Breast epithelium (tissue), 4 donors: ENCODE measurements around the gene PKNOX2. TPM values are rescaled to one million over a fixed set of nuclear protein-coding genes. Genes with fewer than 3 reads are reported as not detected.

ENCODE experiments used
- DNase-seq, 2 donors: peaks; one replicate each; pipeline ENCODE4 v3.0.0-alpha.2; 2019; ENCODE audit warnings: low spot score in 2 of 2
- H3K27ac ChIP-seq, 2 donors: fragments of 200-600 bp; sonication (generic) in 1 of 2; one replicate each; pipeline ENCODE4 v1.5.1; 2016 to 2019; ENCODE audit warnings: mild to moderate bottlenecking in 1 of 2
- H3K27me3 ChIP-seq, 2 donors: fragments of 200-600 bp; sonication (generic) in 1 of 2; one replicate each; pipeline versions ENCODE4 v1.5.1 to v1.6.0; 2017 to 2019; ENCODE audit warnings: control low read depth in 1 of 2, mild to moderate bottlenecking in 1 of 2
- H3K36me3 ChIP-seq: fragments of 200-600 bp; one replicate; pipeline ENCODE4 v1.5.1; 2019
- H3K4me1 ChIP-seq, 2 donors: fragments of 200-600 bp; sonication (generic); one replicate each; pipeline ENCODE4 v1.5.1; 2016 to 2019; ENCODE audit warnings: control low read depth in 1 of 2
- H3K4me3 ChIP-seq, 3 donors: fragments of 200-600 bp; sonication (generic); 1 replicate in 2 of 3; 2 replicates in 1 of 3; pipeline ENCODE4 v1.5.1; 2016 to 2019; ENCODE audit warnings: mild to moderate bottlenecking in 3 of 3, moderate library complexity in 2 of 3
- H3K9me3 ChIP-seq, 2 donors: fragments of 200-600 bp; sonication (generic) in 1 of 2; one replicate each; pipeline ENCODE4 v1.5.1; 2016 to 2019; ENCODE audit warnings: control low read depth in 1 of 2
- POLR2A ChIP-seq: fragments of 450-650 bp; IDR thresholded peaks from one replicate; pipeline ENCODE4 v1.6.1; 2016; ENCODE audit warnings: antibody characterized with exemption, mild to moderate bottlenecking, moderate library complexity
- POLR2AphosphoS5 ChIP-seq, 3 donors: sonication (generic); formaldehyde crosslinking; IDR thresholded peaks; one replicate each; pipeline ENCODE4 v1.6.1; 2017; ENCODE audit warnings: antibody characterized with exemption in 3 of 3
- intact Hi-C: fragments of 100-400 bp; cut with DNase I; formaldehyde crosslinking; loops from one replicate; pipeline ENCODE4 v1.15.1; 2023; ENCODE audit warnings: low total_unique reads
- total RNA-seq, 3 donors: library from RNA; depleted of rRNA; stranded (reverse); fragments of >200 nt; gene quantifications; one replicate each; pipeline ENCODE4 v1.1.0, GENCODE V29; 2016
- TF ChIP-seq, protein P1 (sequence below), 3 donors: fragments of 450-650 bp; IDR thresholded peaks; one replicate each; pipeline ENCODE4 v1.5.1; 2016 to 2017; ENCODE audit warnings: antibody characterized with exemption in 3 of 3, mild to moderate bottlenecking in 3 of 3, moderate library complexity in 3 of 3

The PKNOX2 gene
- total RNA-seq, 3 donors from 2014 or later, result 0.32 to 1.0 (median 0.66) TPM

DNA sequence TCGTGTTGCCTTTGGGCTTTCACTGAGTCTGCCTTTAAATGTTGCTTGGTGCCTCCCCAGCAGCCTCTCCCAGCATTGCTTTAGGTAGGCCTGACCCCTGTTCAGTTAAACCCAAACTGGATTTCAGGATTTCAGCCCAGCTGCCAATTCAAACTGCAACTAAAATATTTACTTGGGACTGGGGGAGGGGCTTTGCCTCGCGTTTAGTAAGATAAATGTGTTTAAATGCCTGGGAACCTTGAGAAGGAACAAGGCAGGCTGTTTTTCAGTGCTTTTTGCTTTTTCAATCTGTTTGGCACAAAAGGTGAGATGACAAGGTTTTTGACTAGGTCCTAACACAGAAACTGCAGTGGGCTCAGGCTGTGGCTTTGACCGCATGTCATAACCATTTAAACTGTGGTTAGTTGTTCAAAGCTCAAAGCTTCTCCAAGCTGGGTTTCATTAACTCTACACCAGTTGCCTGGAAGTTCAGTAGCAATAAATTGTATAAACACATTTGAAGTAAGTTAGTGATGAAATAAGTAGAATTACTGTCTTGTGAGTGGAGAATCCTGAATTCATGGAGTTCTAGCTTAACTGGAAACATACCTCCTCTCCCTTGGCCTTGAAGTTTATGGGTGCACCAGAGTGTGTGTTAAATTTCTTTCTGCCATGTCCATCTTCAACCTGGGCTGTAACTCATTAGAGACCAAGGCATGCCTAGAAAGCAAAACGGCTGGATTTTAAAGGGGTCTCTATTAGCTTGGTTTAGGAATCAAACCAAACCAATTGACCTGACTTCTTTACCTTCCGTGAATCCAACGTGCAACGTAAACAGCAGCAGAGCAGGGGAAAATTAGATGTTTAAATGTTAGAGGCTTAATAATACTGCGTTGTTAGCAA is 3.6 kb downstream of the PKNOX2 start:
- Histone ChIP-seq H3K4me1 (no peaks in the 10 kb centered on the region), H3K27ac (no peak overlapping the region), H3K9me3 (no peaks in the 10 kb centered on the region), H3K36me3 (no peaks in the 10 kb centered on the region), H3K27me3 (peaks cover 0 to 15% of the 10 kb centered on the region in 2 donors), H3K4me3 (no peak overlapping the region)
- intact Hi-C loops, result no loop called here
- DNase-seq, result no peak
- TF ChIP-seq, protein P1, sequence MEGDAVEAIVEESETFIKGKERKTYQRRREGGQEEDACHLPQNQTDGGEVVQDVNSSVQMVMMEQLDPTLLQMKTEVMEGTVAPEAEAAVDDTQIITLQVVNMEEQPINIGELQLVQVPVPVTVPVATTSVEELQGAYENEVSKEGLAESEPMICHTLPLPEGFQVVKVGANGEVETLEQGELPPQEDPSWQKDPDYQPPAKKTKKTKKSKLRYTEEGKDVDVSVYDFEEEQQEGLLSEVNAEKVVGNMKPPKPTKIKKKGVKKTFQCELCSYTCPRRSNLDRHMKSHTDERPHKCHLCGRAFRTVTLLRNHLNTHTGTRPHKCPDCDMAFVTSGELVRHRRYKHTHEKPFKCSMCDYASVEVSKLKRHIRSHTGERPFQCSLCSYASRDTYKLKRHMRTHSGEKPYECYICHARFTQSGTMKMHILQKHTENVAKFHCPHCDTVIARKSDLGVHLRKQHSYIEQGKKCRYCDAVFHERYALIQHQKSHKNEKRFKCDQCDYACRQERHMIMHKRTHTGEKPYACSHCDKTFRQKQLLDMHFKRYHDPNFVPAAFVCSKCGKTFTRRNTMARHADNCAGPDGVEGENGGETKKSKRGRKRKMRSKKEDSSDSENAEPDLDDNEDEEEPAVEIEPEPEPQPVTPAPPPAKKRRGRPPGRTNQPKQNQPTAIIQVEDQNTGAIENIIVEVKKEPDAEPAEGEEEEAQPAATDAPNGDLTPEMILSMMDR (IDR thresholded peaks at IDR 0.05), result no peak
- TF ChIP-seq POLR2AphosphoS5 (IDR thresholded peaks at IDR 0.05), result no peak
- TF ChIP-seq POLR2A, result no peak

DNA sequence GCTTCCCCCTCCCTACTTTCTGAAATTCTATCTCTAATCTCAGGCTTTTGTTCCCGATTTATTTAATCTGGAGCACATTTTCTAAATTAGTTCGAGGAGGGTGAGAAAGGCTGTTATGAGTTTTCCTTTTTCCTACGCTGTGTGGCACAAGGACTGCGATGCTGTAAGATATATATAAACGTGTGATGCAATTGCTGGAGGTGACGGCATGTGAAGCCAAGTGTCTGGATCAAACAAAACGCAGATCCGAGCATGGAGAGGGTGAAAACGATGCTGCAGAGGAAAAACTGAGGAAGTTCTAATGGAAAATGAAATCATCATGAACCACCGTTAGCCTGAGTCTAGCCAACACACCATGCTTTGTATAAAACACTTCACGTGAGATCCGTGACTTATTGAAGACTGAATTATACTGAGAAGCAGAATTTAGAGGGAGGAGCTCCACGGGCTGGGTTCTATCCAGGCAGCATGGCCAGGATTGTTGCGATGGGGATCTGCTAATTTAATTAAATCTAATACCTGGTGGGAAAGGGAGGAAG is 4.4 kb downstream of the PKNOX2 start:
- H3K4me1 ChIP-seq, result no peaks in the 10 kb centered on the region
- intact Hi-C loops, result no loop called here

GRCh38 chr11:125170001-125170509 is 5.5 kb downstream of the PKNOX2 start:
- Histone ChIP-seq H3K9me3 (no peaks in the 10 kb centered on the region), H3K4me3 (no peak overlapping the region), H3K27me3 (peaks cover 0 to 25% of the 10 kb centered on the region in 2 donors), H3K36me3 (no peaks in the 10 kb centered on the region), H3K4me1 (no peaks in the 10 kb centered on the region), H3K27ac (peak overlapping the region in 1 of 2 donors; percentile 23)
- TF ChIP-seq POLR2AphosphoS5 (IDR thresholded peaks at IDR 0.05) (no peak), POLR2A (no peak)
- TF ChIP-seq, protein P1 (IDR thresholded peaks at IDR 0.05), result no peak
- no peak for DNase-seq
- intact Hi-C loops, result no loop called here

More for the DNA sequence above, 4.4 kb downstream of the PKNOX2 start:
- H3K4me3 ChIP-seq, result no peak overlapping the region
- no peaks in the 10 kb centered on the region for H3K9me3 ChIP-seq
- no peak overlapping the region for H3K27ac ChIP-seq
- no peaks in the 10 kb centered on the region for H3K36me3 ChIP-seq
- TF ChIP-seq POLR2AphosphoS5 (IDR thresholded peaks at IDR 0.05) (no peak), POLR2A (no peak)
- TF ChIP-seq, protein P1 (IDR thresholded peaks at IDR 0.05), result no peak
- peaks cover 0 to 23% of the 10 kb centered on the region in 2 donors for H3K27me3 ChIP-seq
- DNase-seq, result no peak

GRCh38 chr11:125170510-125171031 is 6.0 kb downstream of the PKNOX2 start:
- Histone ChIP-seq H3K36me3 (no peaks in the 10 kb centered on the region), H3K4me3 (no peak overlapping the region), H3K27me3 (peaks cover 0 to 30% of the 10 kb centered on the region in 2 donors), H3K9me3 (no peaks in the 10 kb centered on the region), H3K4me1 (no peaks in the 10 kb centered on the region), H3K27ac (peak overlapping the region in 1 of 2 donors; percentile 23)
- intact Hi-C loops, result no loop called here
- TF ChIP-seq POLR2AphosphoS5 (IDR thresholded peaks at IDR 0.05) (no peak), POLR2A (no peak)
- no peak for DNase-seq

DNA sequence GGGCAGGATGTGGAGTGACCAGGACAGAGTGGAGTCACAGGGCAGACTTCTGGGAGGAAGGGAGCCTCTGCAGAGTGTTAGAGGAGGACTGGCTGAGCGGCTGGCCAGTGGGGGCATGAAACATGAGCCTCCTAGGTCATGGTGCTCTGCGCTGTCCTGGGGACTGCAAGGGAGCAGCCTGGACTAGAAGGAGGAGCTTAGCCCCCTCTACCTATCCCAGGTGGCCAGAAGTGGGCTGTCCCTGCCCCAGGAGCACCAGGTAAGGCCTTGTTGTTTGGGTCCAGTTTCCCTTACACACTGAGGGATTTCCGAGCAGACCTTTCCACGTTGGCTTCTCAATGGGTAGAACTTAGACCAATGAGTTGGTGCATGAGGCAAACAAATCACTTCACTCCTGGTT is 7.4 kb downstream of the PKNOX2 start:
- Histone ChIP-seq H3K36me3 (no peaks in the 10 kb centered on the region), H3K27ac (no peak overlapping the region), H3K9me3 (no peaks in the 10 kb centered on the region), H3K4me1 (no peaks in the 10 kb centered on the region), H3K4me3 (no peak overlapping the region), H3K27me3 (peaks cover 0 to 30% of the 10 kb centered on the region in 2 donors)
- TF ChIP-seq, protein P1 (IDR thresholded peaks at IDR 0.05), result no peak
- no peak for DNase-seq
- intact Hi-C loops, result no loop called here
